Liver (tissue), 9 donors: ENCODE results near the gene SMYD3. TPM values are rescaled to one million over a fixed set of nuclear protein-coding genes. Genes with fewer than 3 reads are reported as not detected.

Experiments
- DNase-seq: peaks from one replicate; pipeline ENCODE4 v3.0.0-alpha.2; 2017; ENCODE audit warnings: low spot score
- H3K27ac ChIP-seq, 2 donors: one replicate each; pipeline ENCODE4 v1.7.0; 2013; ENCODE audit warnings: inconsistent platforms in 2 of 2, low read length in 2 of 2, control low read depth in 1 of 2, low read depth in 1 of 2, mild to moderate bottlenecking in 1 of 2
- H3K27me3 ChIP-seq, 4 donors: one replicate each; pipeline versions ENCODE4 v1.6.1 to v1.7.0; 2013; ENCODE audit warnings: low read length in 3 of 4, inconsistent platforms in 1 of 4, mild to moderate bottlenecking in 1 of 4, moderate library complexity in 1 of 4; ENCODE audit not compliant: control insufficient read depth in 4 of 4, insufficient read depth in 4 of 4
- H3K36me3 ChIP-seq, 4 donors: one replicate each; pipeline versions ENCODE4 v1.6.1 to v1.7.0; 2013; ENCODE audit warnings: low read length in 3 of 4, mild to moderate bottlenecking in 3 of 4, low read depth in 1 of 4, moderate library complexity in 1 of 4; ENCODE audit not compliant: control insufficient read depth in 4 of 4, insufficient read depth in 3 of 4
- H3K4me1 ChIP-seq, 4 donors: one replicate each; pipeline versions ENCODE4 v1.6.1 to v1.7.0; 2013; ENCODE audit warnings: low read length in 3 of 4, mild to moderate bottlenecking in 3 of 4, moderate library complexity in 1 of 4; ENCODE audit not compliant: control insufficient read depth in 4 of 4, insufficient read depth in 4 of 4
- H3K4me3 ChIP-seq, 3 donors: one replicate each; pipeline versions ENCODE4 v1.6.1 to v1.7.0; 2013; ENCODE audit warnings: low read length in 3 of 3, control low read depth in 1 of 3, low read depth in 1 of 3, mild to moderate bottlenecking in 1 of 3
- H3K9ac ChIP-seq, 2 donors: one replicate each; pipeline ENCODE4 v1.7.0; 2013; ENCODE audit warnings: low read length in 2 of 2, mild to moderate bottlenecking in 2 of 2, moderate library complexity in 2 of 2, control low read depth in 1 of 2, low read depth in 1 of 2
- H3K9me3 ChIP-seq, 4 donors: one replicate each; pipeline versions ENCODE4 v1.6.1 to v1.7.0; 2013; ENCODE audit warnings: low read length in 3 of 4; ENCODE audit not compliant: control insufficient read depth in 4 of 4
- ATF3 ChIP-seq: IDR thresholded peaks from 2 replicates; pipeline ENCODE4 v1.6.1; 2016; ENCODE audit warnings: antibody characterized with exemption
- CTCF ChIP-seq: fragments of 150-350 bp; IDR thresholded peaks from 2 replicates; pipeline ENCODE4 v1.5.1; 2017; ENCODE audit warnings: improper control_type of control experiment, low read depth, low read length; ENCODE audit not compliant: missing input control
- EGR1 ChIP-seq, 2 donors: IDR thresholded peaks; 2 replicates each; pipeline ENCODE4 v1.6.1; 2016 to 2018; ENCODE audit warnings: antibody characterized with exemption in 2 of 2, low read depth in 2 of 2
- FOXA1 ChIP-seq: IDR thresholded peaks from 2 replicates; pipeline ENCODE4 v1.6.1; 2016; ENCODE audit warnings: antibody characterized with exemption
- FOXA2 ChIP-seq: IDR thresholded peaks from 2 replicates; pipeline ENCODE4 v1.6.1; 2016; ENCODE audit warnings: antibody characterized with exemption
- GABPA ChIP-seq, 2 donors: IDR thresholded peaks in 1 of 2; conservative IDR thresholded peaks in 1 of 2; 2 replicates each; pipeline ENCODE4 v1.6.1; 2016; ENCODE audit warnings: antibody characterized with exemption in 2 of 2, mild to moderate bottlenecking in 1 of 2, moderate library complexity in 1 of 2
- HNF4A ChIP-seq, 2 donors: conservative IDR thresholded peaks; 2 replicates each; pipeline ENCODE4 v1.6.1; 2016; ENCODE audit warnings: antibody characterized with exemption in 2 of 2, mild to moderate bottlenecking in 2 of 2
- HNF4G ChIP-seq: IDR thresholded peaks from 2 replicates; pipeline ENCODE4 v1.6.1; 2016; ENCODE audit warnings: antibody characterized with exemption
- JUND ChIP-seq, 2 donors: IDR thresholded peaks; 2 replicates each; pipeline ENCODE4 v1.6.1; 2016; ENCODE audit warnings: antibody characterized with exemption in 2 of 2
- NR2F2 ChIP-seq: IDR thresholded peaks from 2 replicates; pipeline ENCODE4 v1.6.1; 2016; ENCODE audit warnings: antibody characterized with exemption
- RAD21 ChIP-seq, 2 donors: IDR thresholded peaks; 2 replicates each; pipeline ENCODE4 v1.6.1; 2016; ENCODE audit warnings: antibody characterized with exemption in 2 of 2, mild to moderate bottlenecking in 2 of 2
- RXRA ChIP-seq, 2 donors: IDR thresholded peaks; 2 replicates each; pipeline ENCODE4 v1.6.1; 2017 to 2018; ENCODE audit warnings: antibody characterized with exemption in 2 of 2, mild to moderate bottlenecking in 1 of 2
- SP1 ChIP-seq: IDR thresholded peaks from 2 replicates; pipeline ENCODE4 v1.6.1; 2018; ENCODE audit warnings: antibody characterized with exemption, mild to moderate bottlenecking
- TAF1 ChIP-seq: conservative IDR thresholded peaks from 2 replicates; pipeline ENCODE4 v1.6.1; 2016; ENCODE audit warnings: antibody characterized with exemption, mild to moderate bottlenecking
- YY1 ChIP-seq: IDR thresholded peaks from 2 replicates; pipeline ENCODE4 v1.6.1; 2016; ENCODE audit warnings: antibody characterized with exemption, mild to moderate bottlenecking
- WGBS: extraction: QIAGEN DNeasy Blood & Tissue Kit; methylation state at CpG from one replicate; pipeline ENCODE4 v1.1.7; 2013; 5-methylcytosine and 5-hydroxymethylcytosine counted together
- polyA plus RNA-seq, 2 donors: library from polyadenylated mRNA; stranded (reverse) in 1 of 2; unstranded in 1 of 2; fragments of 200-250 nt in 1 of 2; fragments of >200 nt in 1 of 2; fragmentation: Nextera tagmentation in 1 of 2; extraction: Ambion mirVana in 1 of 2; gene quantifications; one replicate each; pipeline versions ENCODE4 v1.2.1 to v1.2.3, GENCODE V29; 2013 to 2015
- total RNA-seq, 2 donors: library from RNA; depleted of rRNA; stranded (reverse); fragments of >200 nt; gene quantifications; one replicate each; pipeline ENCODE4 v1.2.3, GENCODE V29; 2014
- TF ChIP-seq, protein P1 (sequence below): IDR thresholded peaks from 2 replicates; pipeline ENCODE4 v1.6.1; 2016; ENCODE audit warnings: antibody characterized with exemption, mild to moderate bottlenecking
- TF ChIP-seq, protein P2 (sequence below): IDR thresholded peaks from 2 replicates; pipeline ENCODE4 v1.6.1; 2016; ENCODE audit warnings: antibody characterized with exemption
- donor health status: healthy.
- donor health status: healthy.
- donor health status: healthy.
- donor health status: healthy.
- donor health status: healthy.

SMYD3 gene
- total and polyA plus RNA-seq, 4 donors = 3.1 to 9.1 (median 8.0) TPM

GRCh38 chr1:246513619-246514343 lies 6.7 kb upstream of the SMYD3 start (continued):
- TF ChIP-seq, protein P1, sequence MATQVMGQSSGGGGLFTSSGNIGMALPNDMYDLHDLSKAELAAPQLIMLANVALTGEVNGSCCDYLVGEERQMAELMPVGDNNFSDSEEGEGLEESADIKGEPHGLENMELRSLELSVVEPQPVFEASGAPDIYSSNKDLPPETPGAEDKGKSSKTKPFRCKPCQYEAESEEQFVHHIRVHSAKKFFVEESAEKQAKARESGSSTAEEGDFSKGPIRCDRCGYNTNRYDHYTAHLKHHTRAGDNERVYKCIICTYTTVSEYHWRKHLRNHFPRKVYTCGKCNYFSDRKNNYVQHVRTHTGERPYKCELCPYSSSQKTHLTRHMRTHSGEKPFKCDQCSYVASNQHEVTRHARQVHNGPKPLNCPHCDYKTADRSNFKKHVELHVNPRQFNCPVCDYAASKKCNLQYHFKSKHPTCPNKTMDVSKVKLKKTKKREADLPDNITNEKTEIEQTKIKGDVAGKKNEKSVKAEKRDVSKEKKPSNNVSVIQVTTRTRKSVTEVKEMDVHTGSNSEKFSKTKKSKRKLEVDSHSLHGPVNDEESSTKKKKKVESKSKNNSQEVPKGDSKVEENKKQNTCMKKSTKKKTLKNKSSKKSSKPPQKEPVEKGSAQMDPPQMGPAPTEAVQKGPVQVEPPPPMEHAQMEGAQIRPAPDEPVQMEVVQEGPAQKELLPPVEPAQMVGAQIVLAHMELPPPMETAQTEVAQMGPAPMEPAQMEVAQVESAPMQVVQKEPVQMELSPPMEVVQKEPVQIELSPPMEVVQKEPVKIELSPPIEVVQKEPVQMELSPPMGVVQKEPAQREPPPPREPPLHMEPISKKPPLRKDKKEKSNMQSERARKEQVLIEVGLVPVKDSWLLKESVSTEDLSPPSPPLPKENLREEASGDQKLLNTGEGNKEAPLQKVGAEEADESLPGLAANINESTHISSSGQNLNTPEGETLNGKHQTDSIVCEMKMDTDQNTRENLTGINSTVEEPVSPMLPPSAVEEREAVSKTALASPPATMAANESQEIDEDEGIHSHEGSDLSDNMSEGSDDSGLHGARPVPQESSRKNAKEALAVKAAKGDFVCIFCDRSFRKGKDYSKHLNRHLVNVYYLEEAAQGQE = no peak
- TF ChIP-seq TAF1 (no peak), YY1 (no peak), JUND (IDR thresholded peaks at IDR 0.05) (no peak)

GRCh38 chr1:246513041-246513440 lies 6.0 kb upstream of the SMYD3 start:
- WGBS = 97% methylated on average over 5 of the region's 5 CpGs
- DNase-seq = no peak
- Histone ChIP-seq H3K36me3 (no peaks in the 10 kb centered on the region), H3K9me3 (peaks cover 9 to 23% (median 14%) of the 10 kb centered on the region in 4 donors), H3K9ac (no peak overlapping the region), H3K4me3 (no peak overlapping the region), H3K27ac (no peak overlapping the region), H3K4me1 (no peaks in the 10 kb centered on the region), H3K27me3 (no peaks in the 10 kb centered on the region)
- TF ChIP-seq RAD21 (IDR thresholded peaks at IDR 0.05) (no peak), HNF4G (no peak), TAF1 (no peak), CTCF (no peak), HNF4A (conservative IDR thresholded peaks at IDR 0.05) (no peak), FOXA2 (no peak), NR2F2 (no peak), FOXA1 (no peak), ATF3 (no peak), SP1 (no peak), EGR1 (IDR thresholded peaks at IDR 0.05; ENCODE audit: low read depth in 2 of 2) (no peak), GABPA (IDR thresholded peaks at IDR 0.05 in 1 of 2, conservative IDR thresholded peaks at IDR 0.05 in 1 of 2) (no peak), RXRA (IDR thresholded peaks at IDR 0.05) (no peak), YY1 (no peak)
- TF ChIP-seq, protein P1 = no peak
- TF ChIP-seq, protein P2, sequence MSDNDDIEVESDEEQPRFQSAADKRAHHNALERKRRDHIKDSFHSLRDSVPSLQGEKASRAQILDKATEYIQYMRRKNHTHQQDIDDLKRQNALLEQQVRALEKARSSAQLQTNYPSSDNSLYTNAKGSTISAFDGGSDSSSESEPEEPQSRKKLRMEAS = no peak
